Loucy (cell line): Measurements from ENCODE around the gene CTDSP1.

Experiments used
- H2AFZ ChIP-seq: fragments of 200-600 bp; sonication (generic); 2 replicates; pipeline ENCODE4 v1.6.0; 2016; ENCODE audit warnings: antibody characterized with exemption, mild to moderate bottlenecking, low read length, moderate library complexity
- H3F3A ChIP-seq: fragments of 200-600 bp; 2 replicates; pipeline ENCODE4 v1.6.0; 2016; ENCODE audit warnings: antibody characterized with exemption, low read depth, mild to moderate bottlenecking
- H3K27me3 ChIP-seq: fragments of 200-600 bp; sonication (generic); 2 replicates; pipeline ENCODE4 v1.6.1; 2014; ENCODE audit warnings: low read length, mild to moderate bottlenecking; ENCODE audit not compliant: insufficient read depth, poor library complexity, severe bottlenecking
- H3K36me3 ChIP-seq: fragments of 200-600 bp; sonication (generic); 2 replicates; pipeline ENCODE4 v1.6.1; 2016; ENCODE audit warnings: low read length; ENCODE audit not compliant: insufficient read depth
- H3K4me1 ChIP-seq: fragments of 200-600 bp; sonication (generic); 2 replicates; pipeline ENCODE4 v1.5.1; 2014; ENCODE audit warnings: low read length, mild to moderate bottlenecking; ENCODE audit not compliant: insufficient read depth, poor library complexity, severe bottlenecking
- H3K4me2 ChIP-seq: fragments of 200-600 bp; sonication (generic); 2 replicates; pipeline ENCODE4 v1.6.0; 2014; ENCODE audit warnings: antibody characterized with exemption, low read length, low read depth, mild to moderate bottlenecking; ENCODE audit not compliant: poor library complexity, severe bottlenecking
- H3K4me3 ChIP-seq: fragments of 200-600 bp; sonication (generic); 2 replicates; pipeline ENCODE4 v1.5.1; 2014; ENCODE audit warnings: low read length, mild to moderate bottlenecking, mixed read lengths; ENCODE audit not compliant: poor library complexity, severe bottlenecking
- H3K79me2 ChIP-seq: fragments of 200-600 bp; sonication (generic); 2 replicates; pipeline ENCODE4 v1.6.1; 2014; ENCODE audit warnings: low read length; ENCODE audit not compliant: insufficient read depth
- H3K9ac ChIP-seq: fragments of 200-600 bp; sonication (generic); 2 replicates; pipeline ENCODE4 v1.6.0; 2014; ENCODE audit warnings: mild to moderate bottlenecking, low read depth, low read length, moderate library complexity; ENCODE audit not compliant: poor library complexity, severe bottlenecking
- H3K9me2 ChIP-seq: fragments of 200-600 bp; sonication (generic); replicated peaks from 2 replicates; pipeline ENCODE4 v1.6.1; 2016; ENCODE audit warnings: low read depth, low read length, mixed read lengths
- H3K9me3 ChIP-seq: fragments of 200-600 bp; sonication (generic); 2 replicates; pipeline ENCODE4 v1.6.1; 2014; ENCODE audit warnings: mild to moderate bottlenecking, antibody characterized with exemption, low read length, low read depth; ENCODE audit not compliant: insufficient read depth
- H4K20me1 ChIP-seq: fragments of 200-600 bp; sonication (generic); 2 replicates; pipeline ENCODE4 v1.6.0; 2014; ENCODE audit warnings: antibody characterized with exemption, low read length, mild to moderate bottlenecking; ENCODE audit not compliant: insufficient read depth, poor library complexity, severe bottlenecking
- EZH2phosphoT487 ChIP-seq: fragments of 200-600 bp; IDR thresholded peaks from 2 replicates; pipeline ENCODE4 v1.6.1; 2018; ENCODE audit warnings: antibody characterized with exemption, mild to moderate bottlenecking, moderate library complexity, borderline replicate concordance
- TF ChIP-seq, protein P1 (sequence below): fragments of 200-600 bp; sonication (generic); conservative IDR thresholded peaks from 2 replicates; pipeline ENCODE4 v1.5.1; 2014; ENCODE audit warnings: mild to moderate bottlenecking, antibody characterized with exemption, low read length

The CTDSP1 gene

GRCh38 chr2:218452079-218452478, 52.4 kb downstream of the CTDSP1 start:
- H3K36me3 ChIP-seq = peaks cover 56% of the 10 kb centered on the region; the same call in 1 of the 2 replicates
- no peak overlapping the region for H3K9ac ChIP-seq
- H3K79me2 ChIP-seq = no peaks in the 10 kb centered on the region
- no peaks in the 10 kb centered on the region for H3K9me3 ChIP-seq
- H3K4me2 ChIP-seq = no peak overlapping the region
- H3F3A ChIP-seq = no peaks in the 10 kb centered on the region
- no peaks in the 10 kb centered on the region for H4K20me1 ChIP-seq
- no peak overlapping the region for H2AFZ ChIP-seq
- H3K9me2 ChIP-seq = no peaks in the 10 kb centered on the region
- H3K27me3 ChIP-seq = no peaks in the 10 kb centered on the region
- TF ChIP-seq, protein P1, sequence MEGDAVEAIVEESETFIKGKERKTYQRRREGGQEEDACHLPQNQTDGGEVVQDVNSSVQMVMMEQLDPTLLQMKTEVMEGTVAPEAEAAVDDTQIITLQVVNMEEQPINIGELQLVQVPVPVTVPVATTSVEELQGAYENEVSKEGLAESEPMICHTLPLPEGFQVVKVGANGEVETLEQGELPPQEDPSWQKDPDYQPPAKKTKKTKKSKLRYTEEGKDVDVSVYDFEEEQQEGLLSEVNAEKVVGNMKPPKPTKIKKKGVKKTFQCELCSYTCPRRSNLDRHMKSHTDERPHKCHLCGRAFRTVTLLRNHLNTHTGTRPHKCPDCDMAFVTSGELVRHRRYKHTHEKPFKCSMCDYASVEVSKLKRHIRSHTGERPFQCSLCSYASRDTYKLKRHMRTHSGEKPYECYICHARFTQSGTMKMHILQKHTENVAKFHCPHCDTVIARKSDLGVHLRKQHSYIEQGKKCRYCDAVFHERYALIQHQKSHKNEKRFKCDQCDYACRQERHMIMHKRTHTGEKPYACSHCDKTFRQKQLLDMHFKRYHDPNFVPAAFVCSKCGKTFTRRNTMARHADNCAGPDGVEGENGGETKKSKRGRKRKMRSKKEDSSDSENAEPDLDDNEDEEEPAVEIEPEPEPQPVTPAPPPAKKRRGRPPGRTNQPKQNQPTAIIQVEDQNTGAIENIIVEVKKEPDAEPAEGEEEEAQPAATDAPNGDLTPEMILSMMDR = no peak
- no peak for TF ChIP-seq EZH2phosphoT487
- H3K4me3 ChIP-seq = no peak overlapping the region
- no peaks in the 10 kb centered on the region for H3K4me1 ChIP-seq
